SU-DHL-6 (cell line): ENCODE data around the gene CCDC122.
A peak's percentile ranks its signal among the peaks of the same experiment; 100 is the strongest.

Experiments used
- H2AFZ ChIP-seq: fragments of 200-600 bp; sonication (generic); 2 replicates; pipeline ENCODE4 v1.6.1; 2014; ENCODE audit warnings: low read depth, mild to moderate bottlenecking, moderate library complexity, mixed read lengths, antibody characterized with exemption, low read length; ENCODE audit not compliant: severe bottlenecking
- H3F3A ChIP-seq: fragments of 200-600 bp; shearing (Covaris generic); 2 replicates; pipeline ENCODE4 v1.6.0; 2016; ENCODE audit warnings: antibody characterized with exemption, mild to moderate bottlenecking; ENCODE audit not compliant: insufficient read depth
- H3K27ac ChIP-seq: fragments of 200-600 bp; sonication (generic); 2 replicates; pipeline ENCODE4 v1.5.1; 2016; ENCODE audit warnings: low read depth, mild to moderate bottlenecking, low read length, moderate library complexity, mixed read lengths
- H3K27me3 ChIP-seq: fragments of 200-600 bp; sonication (generic), shearing (Covaris generic); 2 replicates; pipeline ENCODE4 v1.6.0; 2014; ENCODE audit warnings: mild to moderate bottlenecking, low read length
- H3K36me3 ChIP-seq: fragments of 200-600 bp; sonication (generic); 2 replicates; pipeline ENCODE4 v1.6.1; 2014; ENCODE audit warnings: mild to moderate bottlenecking, low read length, mixed read lengths
- H3K4me2 ChIP-seq: fragments of 300-600, 200-600 bp; shearing (Covaris generic), sonication (generic); 2 replicates; pipeline ENCODE4 v1.6.0; 2014; ENCODE audit warnings: low read length, low read depth, mild to moderate bottlenecking; ENCODE audit not compliant: poor library complexity, severe bottlenecking
- H3K4me3 ChIP-seq: fragments of 200-600 bp; sonication (generic); 2 replicates; pipeline ENCODE4 v1.5.1; 2014; ENCODE audit warnings: antibody characterized with exemption, low read length, mild to moderate bottlenecking, mixed read lengths; ENCODE audit not compliant: insufficient read depth, poor library complexity, severe bottlenecking
- H3K79me2 ChIP-seq: fragments of 200-600 bp; sonication (generic); 2 replicates; pipeline ENCODE4 v1.6.1; 2014; ENCODE audit warnings: mild to moderate bottlenecking, low read length, moderate library complexity; ENCODE audit not compliant: insufficient read depth
- H3K9ac ChIP-seq: fragments of 200-600 bp; sonication (generic); 2 replicates; pipeline ENCODE4 v1.7.0; 2014; ENCODE audit warnings: mild to moderate bottlenecking, low read length
- H3K9me2 ChIP-seq: fragments of 200-600 bp; sonication (generic); replicated peaks from 2 replicates; pipeline ENCODE4 v1.6.1; 2014; ENCODE audit warnings: low read length; ENCODE audit not compliant: insufficient read depth
- H3K9me3 ChIP-seq: fragments of 200-600 bp; sonication (generic); 2 replicates; pipeline ENCODE4 v1.6.1; 2014; ENCODE audit warnings: low read length, mixed read lengths; ENCODE audit not compliant: insufficient read depth
- H4K20me1 ChIP-seq: fragments of 200-600 bp; sonication (generic); 2 replicates; pipeline ENCODE4 v1.6.1; 2014; ENCODE audit warnings: low read depth, mild to moderate bottlenecking, antibody characterized with exemption, low read length, moderate library complexity, mixed read lengths
- CTCF ChIP-seq: fragments of 200-600 bp; sonication (generic); IDR thresholded peaks from one replicate; pipeline ENCODE4 v1.5.1; 2017; ENCODE audit warnings: antibody characterized with exemption, mild to moderate bottlenecking, low read length, moderate library complexity; ENCODE audit not compliant: insufficient read depth, poor library complexity, severe bottlenecking
- EZH2phosphoT487 ChIP-seq: fragments of 200-600 bp; sonication (generic), shearing (Covaris generic); conservative IDR thresholded peaks from 2 replicates; pipeline ENCODE4 v1.6.1; 2018; ENCODE audit warnings: mild to moderate bottlenecking, antibody characterized with exemption, low read length, moderate library complexity, mixed read lengths

Gene CCDC122

GRCh38 chr13:43787518-43787891 is 92.0 kb downstream of the CCDC122 start:
- Histone ChIP-seq H3K9me2 (no peaks in the 10 kb centered on the region), H3K79me2 (no peaks in the 10 kb centered on the region), H3K27me3 (no peaks in the 10 kb centered on the region), H3K36me3 (no peaks in the 10 kb centered on the region), H3K4me2 (peak overlapping the region; percentile 55), H2AFZ (peak overlapping the region; percentile 19), H3F3A (no peaks in the 10 kb centered on the region), H3K4me3 (no peak overlapping the region), H3K27ac (no peak overlapping the region), H3K9me3 (no peaks in the 10 kb centered on the region), H3K9ac (peak overlapping the region; percentile 20; the same call in 1 of the 2 replicates), H4K20me1 (no peaks in the 10 kb centered on the region)
- TF ChIP-seq CTCF (no peak), EZH2phosphoT487 (no peak)

- Histone ChIP-seq H3K4me2 (peak within 1 kb of the TSS; percentile 55), H3K9me3 (no peaks in the 10 kb centered on the region), H4K20me1 (no peaks in the 10 kb centered on the region), H3K79me2 (no peaks in the 10 kb centered on the region), H3K27ac (no peak within 1 kb of the TSS), H3K27me3 (no peaks in the 10 kb centered on the region), H3K36me3 (no peaks in the 10 kb centered on the region), H2AFZ (peak within 1 kb of the TSS; percentile 48), H3K9ac (peak within 1 kb of the TSS; percentile 20; the same call in 1 of the 2 replicates), H3K9me2 (no peaks in the 10 kb centered on the region), H3K4me3 (peak within 1 kb of the TSS; percentile 34), H3F3A (no peaks in the 10 kb centered on the region)
- TF ChIP-seq EZH2phosphoT487 = no peak
- TF ChIP-seq CTCF = no peak
These were observed 92.6 kb downstream of the CCDC122 start, which contains the start of gene ENOX1 for GRCh38 chr13:43786766-43787517. TSS of gene ENOX1 (minus strand) at chr13:43786972.

- Histone ChIP-seq H3K9ac (no peak overlapping the region), H3K27ac (no peak overlapping the region)
These were observed 93.1 kb downstream of the CCDC122 start for GRCh38 chr13:43786472-43786765.

More at GRCh38 chr13:43786472-43786765, 93.1 kb downstream of the CCDC122 start:
- Histone ChIP-seq H3K4me2 (peak overlapping the region; percentile 55), H3K9me2 (no peaks in the 10 kb centered on the region), H3K27me3 (no peaks in the 10 kb centered on the region), H4K20me1 (no peaks in the 10 kb centered on the region), H3K4me3 (no peak overlapping the region), H2AFZ (no peak overlapping the region), H3K36me3 (no peaks in the 10 kb centered on the region), H3F3A (no peaks in the 10 kb centered on the region), H3K79me2 (no peaks in the 10 kb centered on the region), H3K9me3 (no peaks in the 10 kb centered on the region)
- TF ChIP-seq CTCF = no peak
- no peak for TF ChIP-seq EZH2phosphoT487
